ENCODE measurements around the gene CCDC50. TPM values are rescaled to one million over a fixed set of nuclear protein-coding genes. Genes with fewer than 3 reads are reported as not detected.

Gene CCDC50
- total and polyA plus RNA-seq, 8 donors, result 17.6 to 226 (median 67.9) TPM

DNA sequence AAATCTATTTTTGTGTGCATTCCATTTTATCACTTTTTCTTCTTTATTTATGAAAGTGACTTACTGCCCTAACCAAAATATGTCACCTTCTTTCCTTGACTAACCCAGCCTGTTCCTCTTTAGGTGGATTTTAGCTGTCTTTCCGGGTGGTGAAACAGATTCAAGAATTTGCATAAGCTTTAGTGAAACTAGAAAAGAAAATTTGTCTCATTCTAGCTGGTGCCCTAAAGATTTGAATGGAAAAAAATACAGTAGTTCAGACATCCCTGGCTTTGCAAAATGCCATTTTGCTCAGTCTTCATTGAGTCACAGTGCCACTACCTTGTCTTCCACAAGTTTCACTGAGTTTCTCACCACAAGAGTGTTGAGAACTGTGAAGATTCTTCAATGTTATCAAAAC is 28.2 kb upstream of the CCDC50 start:
- Histone ChIP-seq H3K4me1 (no peaks in the 10 kb centered on the region), H3K27me3 (no peaks in the 10 kb centered on the region), H3K9me3 (no peaks in the 10 kb centered on the region), H3K36me3 (no peaks in the 10 kb centered on the region), H3K4me3 (no peak overlapping the region), H3K27ac (no peak overlapping the region)
- no peak for TF ChIP-seq EP300 (IDR thresholded peaks at IDR 0.05)
- TF ChIP-seq, protein P1, sequence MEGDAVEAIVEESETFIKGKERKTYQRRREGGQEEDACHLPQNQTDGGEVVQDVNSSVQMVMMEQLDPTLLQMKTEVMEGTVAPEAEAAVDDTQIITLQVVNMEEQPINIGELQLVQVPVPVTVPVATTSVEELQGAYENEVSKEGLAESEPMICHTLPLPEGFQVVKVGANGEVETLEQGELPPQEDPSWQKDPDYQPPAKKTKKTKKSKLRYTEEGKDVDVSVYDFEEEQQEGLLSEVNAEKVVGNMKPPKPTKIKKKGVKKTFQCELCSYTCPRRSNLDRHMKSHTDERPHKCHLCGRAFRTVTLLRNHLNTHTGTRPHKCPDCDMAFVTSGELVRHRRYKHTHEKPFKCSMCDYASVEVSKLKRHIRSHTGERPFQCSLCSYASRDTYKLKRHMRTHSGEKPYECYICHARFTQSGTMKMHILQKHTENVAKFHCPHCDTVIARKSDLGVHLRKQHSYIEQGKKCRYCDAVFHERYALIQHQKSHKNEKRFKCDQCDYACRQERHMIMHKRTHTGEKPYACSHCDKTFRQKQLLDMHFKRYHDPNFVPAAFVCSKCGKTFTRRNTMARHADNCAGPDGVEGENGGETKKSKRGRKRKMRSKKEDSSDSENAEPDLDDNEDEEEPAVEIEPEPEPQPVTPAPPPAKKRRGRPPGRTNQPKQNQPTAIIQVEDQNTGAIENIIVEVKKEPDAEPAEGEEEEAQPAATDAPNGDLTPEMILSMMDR (IDR thresholded peaks at IDR 0.05), result no peak
- TF ChIP-seq POLR2AphosphoS5 (IDR thresholded peaks at IDR 0.05), result no peak
- TF ChIP-seq POLR2A (IDR thresholded peaks at IDR 0.05), result no peak
- intact Hi-C loops (cut with DNase I; ENCODE audit: low total_unique reads), result no loop called here
- 89 to 96% (median 93%) methylated on average over 1 of the region's 1 CpG for WGBS, 5 donors
- DNase-seq, result no peak

DNA sequence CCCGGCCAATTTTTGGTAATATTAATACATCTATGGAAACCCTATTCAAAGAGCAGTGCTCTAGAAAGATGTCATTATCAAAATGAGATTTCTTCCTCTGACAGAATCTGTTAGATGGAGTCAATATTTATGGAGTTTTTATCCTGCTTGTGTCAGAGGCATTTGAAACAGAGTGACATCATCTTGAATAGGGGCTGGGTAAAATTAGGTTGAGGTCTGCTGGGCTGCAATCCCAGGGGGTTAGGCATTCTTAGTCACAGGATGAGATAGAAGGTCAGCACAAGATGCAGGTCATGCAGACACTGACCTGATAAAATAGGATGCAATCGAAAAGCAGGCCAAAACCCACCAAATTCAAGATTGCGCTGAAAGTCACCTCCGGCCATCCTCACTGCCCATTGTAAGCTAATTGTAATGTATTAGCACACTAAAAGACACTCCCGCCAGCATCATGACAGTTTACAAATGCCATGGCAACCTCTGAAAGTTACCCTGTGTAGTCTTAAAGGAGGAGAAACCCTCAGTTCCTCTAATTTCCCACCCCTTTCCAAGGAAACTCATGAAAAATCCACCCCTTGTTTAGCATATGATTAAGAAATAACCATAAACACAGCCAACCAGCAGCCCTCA is 27.3 kb upstream of the CCDC50 start:
- Histone ChIP-seq H3K9me3 (no peaks in the 10 kb centered on the region), H3K27me3 (no peaks in the 10 kb centered on the region), H3K27ac (no peak overlapping the region), H3K36me3 (no peaks in the 10 kb centered on the region), H3K4me1 (no peaks in the 10 kb centered on the region), H3K4me3 (no peak overlapping the region)
- intact Hi-C loops (cut with DNase I; ENCODE audit: low total_unique reads), result no loop called here
- TF ChIP-seq, protein P1 (IDR thresholded peaks at IDR 0.05), result no peak
- no peak for TF ChIP-seq EP300 (IDR thresholded peaks at IDR 0.05)
- TF ChIP-seq POLR2AphosphoS5 (IDR thresholded peaks at IDR 0.05), result no peak
- no peak for TF ChIP-seq POLR2A (IDR thresholded peaks at IDR 0.05)
- WGBS, 5 donors, result 95 to 98% (median 95%) methylated on average over 5 of the region's 5 CpGs
- DNase-seq, result no peak

DNA sequence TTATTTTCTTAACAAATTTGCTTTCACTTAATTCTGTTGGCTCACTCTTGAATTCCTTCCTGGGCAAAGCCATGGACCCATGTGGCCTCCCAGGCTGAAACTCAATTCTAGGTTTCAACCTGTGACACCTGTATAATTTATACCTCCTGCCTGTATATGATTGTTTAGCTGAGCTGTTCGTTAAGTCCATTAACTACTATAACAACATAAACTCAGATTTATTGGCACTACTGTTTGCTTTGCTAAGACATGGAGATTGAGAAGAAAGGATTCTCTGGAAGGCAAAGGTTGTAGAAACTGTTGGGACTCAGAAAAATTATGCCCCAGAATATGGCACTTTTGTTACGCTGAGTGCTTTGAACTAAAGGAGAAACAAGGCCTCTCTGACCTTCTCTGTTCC is 26.7 kb upstream of the CCDC50 start:
- no peaks in the 10 kb centered on the region for H3K9me3 ChIP-seq
- no peaks in the 10 kb centered on the region for H3K4me1 ChIP-seq
- 72 to 83% (median 79%) methylated on average over 2 of the region's 2 CpGs for WGBS, 5 donors
- DNase-seq, result no peak
- no peak overlapping the region for H3K4me3 ChIP-seq
- intact Hi-C loops (cut with DNase I; ENCODE audit: low total_unique reads), result no loop called here
- TF ChIP-seq POLR2A (IDR thresholded peaks at IDR 0.05), result no peak
- no peak for TF ChIP-seq POLR2AphosphoS5 (IDR thresholded peaks at IDR 0.05)
- TF ChIP-seq EP300 (IDR thresholded peaks at IDR 0.05), result no peak
- TF ChIP-seq, protein P1 (IDR thresholded peaks at IDR 0.05), result no peak
- no peaks in the 10 kb centered on the region for H3K27me3 ChIP-seq
- no peak overlapping the region for H3K27ac ChIP-seq
- H3K36me3 ChIP-seq, result no peaks in the 10 kb centered on the region

- WGBS, 5 donors, result 82 to 95% (median 84%) methylated on average over 3 of the region's 3 CpGs
- no peaks in the 10 kb centered on the region for H3K9me3 ChIP-seq
- no peak overlapping the region for H3K27ac ChIP-seq
Measured at GRCh38 chr3:191303596-191303995, 25.6 kb upstream of the CCDC50 start.

More at GRCh38 chr3:191303596-191303995, 25.6 kb upstream of the CCDC50 start:
- H3K4me3 ChIP-seq, result no peak overlapping the region
- no peak for DNase-seq
- no peaks in the 10 kb centered on the region for H3K4me1 ChIP-seq
- no peak for TF ChIP-seq EP300 (IDR thresholded peaks at IDR 0.05)
- TF ChIP-seq, protein P1 (IDR thresholded peaks at IDR 0.05), result no peak
- no peak for TF ChIP-seq POLR2A (IDR thresholded peaks at IDR 0.05)
- TF ChIP-seq POLR2AphosphoS5 (IDR thresholded peaks at IDR 0.05), result no peak
- no peaks in the 10 kb centered on the region for H3K27me3 ChIP-seq
- no peaks in the 10 kb centered on the region for H3K36me3 ChIP-seq
- intact Hi-C loops (cut with DNase I; ENCODE audit: low total_unique reads), result no loop called here

Data from stomach (tissue), 9 donors.